Nucleus accumbens (tissue), 56 donors: ENCODE results near the gene XYLT1.

ENCODE experiments used
- DNase-seq, 56 donors: peaks; one replicate each; lab custom pipeline; 2025; lab: John Stamatoyannopoulos, UW

The XYLT1 gene

DNA sequence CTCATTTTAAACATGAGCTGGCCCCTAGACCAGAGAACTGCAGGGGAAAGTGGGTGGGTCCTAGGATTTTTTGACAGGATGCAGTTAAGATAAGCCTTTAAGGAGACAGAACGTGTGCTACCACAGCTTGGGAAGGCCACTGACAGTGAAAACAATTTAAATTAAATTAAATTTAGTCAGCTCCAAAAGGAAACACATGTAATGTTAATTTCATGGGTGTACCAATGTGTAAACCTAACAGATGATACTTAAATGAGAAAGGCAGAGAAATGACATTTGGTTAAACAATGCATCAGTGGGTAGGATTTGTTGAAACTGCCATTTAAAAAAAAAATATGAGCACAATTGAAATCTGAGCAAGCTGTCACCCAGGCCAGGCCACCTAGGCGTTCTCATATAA is 250.8 kb downstream of the XYLT1 start:
- DNase-seq = no peak

DNA sequence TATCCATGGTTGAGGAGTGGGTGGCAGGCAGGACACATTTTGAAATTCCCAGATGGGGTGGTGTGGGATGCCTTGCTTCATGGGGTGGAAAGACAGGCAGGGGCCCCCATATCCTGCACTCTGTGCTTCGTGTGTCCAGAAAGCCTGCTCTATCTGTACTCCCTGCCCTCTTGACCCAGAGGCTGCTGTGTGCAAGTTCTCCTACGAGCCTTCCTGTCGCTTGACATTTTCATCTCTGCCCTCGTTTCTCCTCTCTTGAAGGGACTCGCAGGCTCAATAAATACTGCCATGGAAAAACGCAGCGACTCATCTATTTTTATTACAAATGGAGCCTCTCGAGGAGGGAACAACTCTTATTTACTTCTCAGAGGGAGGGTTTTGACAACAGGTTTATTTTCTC is 254.8 kb downstream of the XYLT1 start:
- no peak for DNase-seq

DNA sequence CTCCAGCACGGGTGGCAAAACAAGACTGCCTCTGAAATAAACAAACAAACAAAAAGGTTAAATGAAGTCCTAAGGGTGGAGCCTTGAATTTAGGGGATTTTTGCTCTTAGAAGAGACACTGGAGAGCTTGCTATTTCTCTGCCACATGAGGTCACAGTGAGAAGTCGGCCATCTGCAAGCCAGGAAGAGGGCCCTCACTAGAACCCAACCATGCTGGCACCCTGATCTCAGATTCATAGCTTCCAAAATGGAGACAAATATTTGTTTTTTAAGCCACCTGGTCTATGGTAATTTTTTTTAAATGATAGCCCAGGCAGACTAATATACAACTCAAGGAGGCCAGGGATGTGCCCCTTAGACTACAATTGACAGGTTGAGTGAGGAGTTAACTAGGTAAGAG is 255.5 kb downstream of the XYLT1 start:
- DNase-seq = no peak

DNA sequence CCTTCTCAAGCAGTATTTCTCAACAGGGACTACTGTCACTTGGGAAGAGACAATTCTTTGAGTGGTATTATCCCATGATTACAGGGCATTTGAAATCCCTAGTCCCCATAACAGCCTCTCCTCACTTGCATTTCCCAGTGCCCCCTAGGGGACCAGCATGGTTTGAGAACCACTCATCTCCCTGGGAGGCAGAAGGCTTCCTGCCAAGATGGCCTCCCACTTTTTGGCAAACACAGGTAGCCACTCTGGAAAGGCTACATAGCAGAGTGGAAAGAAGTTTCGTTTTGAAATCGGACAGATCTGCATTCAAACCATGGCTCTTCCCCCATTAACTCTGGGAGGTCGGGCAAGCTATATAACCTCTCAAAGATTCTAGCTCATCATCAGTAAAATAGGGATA is 256.8 kb downstream of the XYLT1 start:
- no peak for DNase-seq

DNA sequence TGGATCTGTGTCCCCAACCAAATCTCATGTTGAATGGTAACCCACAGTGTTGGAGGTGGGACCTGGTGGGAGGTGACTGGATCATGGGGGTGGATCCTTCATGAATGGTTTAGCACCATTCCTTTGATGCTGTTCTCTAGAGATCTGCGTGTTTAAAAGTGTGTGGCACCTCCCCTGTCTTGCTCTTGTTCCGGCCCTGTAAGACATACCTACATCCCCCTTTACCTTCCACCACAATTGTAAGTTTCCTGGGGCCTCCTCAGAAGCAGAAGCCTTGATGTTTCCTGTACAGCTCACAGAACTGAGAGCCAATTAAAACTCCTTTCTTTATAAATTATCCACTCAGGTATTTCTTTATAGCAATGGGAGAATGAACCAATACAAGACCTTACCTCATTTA is 257.7 kb downstream of the XYLT1 start:
- no peak for DNase-seq

- no peak for DNase-seq
These were observed 258.2 kb downstream of the XYLT1 start for GRCh38 chr16:17212606-17213005.

- DNase-seq = no peak
These were observed 259.0 kb downstream of the XYLT1 start for GRCh38 chr16:17211797-17212196.

DNA sequence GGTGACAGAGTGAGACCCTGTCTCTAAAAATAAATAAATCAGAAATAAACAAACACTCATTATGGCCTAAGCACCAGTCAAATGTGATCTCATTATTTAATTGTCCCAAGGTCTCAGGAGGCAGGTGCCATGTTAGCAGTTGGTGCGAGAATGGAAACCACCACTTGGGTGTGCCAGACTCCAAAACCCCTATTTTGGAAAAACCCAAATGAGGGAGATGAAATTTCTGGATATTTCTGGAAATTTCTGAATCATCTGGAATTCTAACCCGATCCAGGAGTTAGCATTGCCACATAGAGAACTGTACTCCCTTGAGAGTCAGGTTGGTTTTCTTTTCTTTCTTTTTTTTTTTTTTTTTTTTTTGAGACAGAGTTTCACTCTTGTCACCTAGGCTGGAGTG is 264.0 kb downstream of the XYLT1 start:
- DNase-seq = no peak

DNA sequence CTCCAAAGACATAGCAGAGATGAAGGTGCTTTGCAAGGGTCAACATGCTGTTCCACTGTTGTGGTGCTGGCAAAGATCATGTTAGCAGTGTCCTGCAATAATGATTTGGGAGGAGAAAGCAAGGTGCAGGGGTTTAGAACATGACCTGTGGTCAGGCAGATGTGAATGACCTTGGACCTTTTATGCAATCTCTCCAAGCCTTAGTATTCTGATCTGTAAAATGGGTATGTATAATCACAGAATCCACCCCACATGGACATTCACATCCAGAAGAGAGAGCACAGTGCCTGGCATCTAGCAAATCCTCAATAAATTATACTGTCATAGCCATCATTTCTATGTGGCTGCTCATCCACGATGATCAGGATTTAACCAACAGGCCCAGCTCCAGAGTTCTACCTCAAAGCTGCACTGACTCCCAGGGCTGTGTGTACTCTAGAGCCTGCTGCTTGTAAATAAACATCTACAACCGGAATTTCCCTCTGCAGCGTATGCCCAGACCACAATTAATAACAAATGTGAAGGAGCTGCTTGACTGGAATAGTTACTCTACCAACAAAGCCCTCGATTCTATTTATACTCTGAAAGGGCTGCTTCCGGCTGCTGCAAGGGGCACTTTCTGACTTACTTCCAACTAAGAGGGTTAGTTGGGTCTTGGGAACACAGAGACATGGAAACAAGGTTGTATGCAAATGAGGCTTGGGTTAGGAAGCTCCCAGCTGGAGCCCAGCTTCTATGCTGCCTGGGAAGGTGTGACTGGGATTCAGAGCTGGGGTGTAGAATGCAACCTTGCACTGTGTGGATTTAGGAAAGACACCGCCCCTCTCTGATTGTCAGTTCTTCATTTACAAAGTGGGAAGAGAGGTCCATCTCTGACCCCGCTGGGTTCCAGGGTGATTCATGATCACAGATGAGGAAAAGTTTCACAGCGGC is 265.2 kb downstream of the XYLT1 start:
- DNase-seq = peak in 5 of 56 donors; percentile 1 to 34 (median 14)

DNA sequence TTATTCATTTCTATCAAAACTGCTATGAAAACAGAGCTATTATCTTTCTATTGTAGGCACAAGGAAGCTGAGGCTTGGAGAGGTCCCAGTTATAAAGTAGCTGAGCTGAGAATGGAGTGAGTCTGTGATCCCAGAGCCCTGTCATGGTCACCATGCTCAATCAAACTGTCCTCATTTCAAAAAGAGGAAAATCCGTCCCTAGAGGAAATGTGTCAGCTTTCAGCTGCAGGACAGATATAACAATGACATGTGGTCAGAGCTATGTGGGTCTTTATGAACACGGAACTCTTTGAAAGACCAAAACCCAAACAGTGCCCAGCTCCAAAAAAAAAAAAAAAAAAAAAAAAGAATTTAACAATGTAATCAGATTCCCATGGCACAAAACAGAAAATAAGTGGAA is 266.1 kb downstream of the XYLT1 start:
- DNase-seq = no peak

DNA sequence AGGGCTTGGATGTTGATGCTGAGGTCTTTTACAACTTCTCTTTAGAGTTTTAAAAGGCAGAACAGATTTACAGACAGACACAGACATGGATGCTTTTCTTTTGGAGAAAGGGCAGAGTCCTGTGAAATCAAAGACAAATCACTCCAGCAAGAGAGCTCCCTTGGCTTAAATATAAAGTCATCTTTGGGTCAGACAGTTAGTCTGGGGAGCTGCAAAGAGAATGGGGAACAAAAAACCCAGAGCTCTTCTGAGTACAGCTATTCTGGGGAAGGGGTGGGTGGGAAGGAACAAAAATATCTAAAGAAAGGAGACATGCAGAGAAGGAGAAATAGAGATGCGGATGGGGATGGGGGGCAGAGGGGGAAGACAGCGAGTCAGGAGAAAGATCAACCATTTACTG is 266.6 kb downstream of the XYLT1 start:
- DNase-seq = no peak

DNA sequence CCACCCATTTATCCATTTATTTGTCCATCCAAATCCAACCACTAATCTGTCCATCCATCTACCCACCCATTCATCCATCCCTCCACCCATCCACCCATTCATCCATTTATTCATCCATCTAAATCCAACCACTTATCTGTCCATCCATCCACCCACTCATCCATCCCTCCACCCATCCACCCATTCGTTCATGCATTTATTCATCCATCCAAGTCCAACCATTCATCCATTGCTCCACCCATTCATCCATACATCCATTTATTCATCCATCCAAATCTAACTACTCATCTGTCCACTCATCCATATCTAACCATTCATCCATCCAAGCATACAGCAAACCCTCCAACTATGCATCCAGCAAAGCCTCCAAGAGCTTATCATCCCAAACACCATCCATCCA is 267.3 kb downstream of the XYLT1 start:
- no peak for DNase-seq

DNA sequence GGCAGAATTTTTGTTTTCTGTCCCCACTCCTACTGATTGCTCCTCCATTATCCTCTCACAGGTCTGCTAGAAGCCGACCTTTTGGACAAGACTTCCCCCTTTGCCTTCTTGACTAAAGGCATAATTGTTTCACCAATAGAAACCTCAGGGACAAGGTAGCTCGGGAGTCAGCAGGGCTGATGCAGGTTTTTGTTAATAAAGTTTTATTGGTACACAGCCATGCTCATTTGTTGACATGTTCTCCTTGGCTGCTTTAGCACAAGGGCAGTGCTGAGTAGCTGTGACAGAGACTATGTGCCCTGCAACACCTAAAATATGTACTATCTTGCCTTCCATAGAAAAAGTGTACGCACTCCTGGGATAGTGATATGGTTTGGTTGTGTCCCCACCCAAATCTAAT is 271.6 kb downstream of the XYLT1 start:
- DNase-seq = no peak

DNA sequence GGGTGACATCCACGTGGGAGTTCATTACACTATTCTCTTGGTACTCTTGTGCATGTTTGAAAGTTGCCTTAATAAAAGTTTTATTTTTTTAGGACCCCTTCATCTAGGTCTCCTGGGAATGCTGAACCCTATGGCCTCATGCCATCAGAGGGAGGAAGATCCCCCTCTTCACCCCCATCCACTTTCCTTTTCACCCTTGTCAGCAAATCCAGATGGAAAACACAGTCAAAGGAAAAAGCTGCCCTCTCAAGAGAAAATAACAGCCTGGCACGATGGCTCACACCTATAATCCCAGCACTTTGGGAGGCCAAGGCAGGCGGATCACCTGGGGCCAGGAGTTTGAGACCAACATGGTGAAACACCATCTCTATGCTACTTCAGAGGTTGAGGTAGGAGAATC is 274.2 kb downstream of the XYLT1 start:
- DNase-seq = no peak

DNA sequence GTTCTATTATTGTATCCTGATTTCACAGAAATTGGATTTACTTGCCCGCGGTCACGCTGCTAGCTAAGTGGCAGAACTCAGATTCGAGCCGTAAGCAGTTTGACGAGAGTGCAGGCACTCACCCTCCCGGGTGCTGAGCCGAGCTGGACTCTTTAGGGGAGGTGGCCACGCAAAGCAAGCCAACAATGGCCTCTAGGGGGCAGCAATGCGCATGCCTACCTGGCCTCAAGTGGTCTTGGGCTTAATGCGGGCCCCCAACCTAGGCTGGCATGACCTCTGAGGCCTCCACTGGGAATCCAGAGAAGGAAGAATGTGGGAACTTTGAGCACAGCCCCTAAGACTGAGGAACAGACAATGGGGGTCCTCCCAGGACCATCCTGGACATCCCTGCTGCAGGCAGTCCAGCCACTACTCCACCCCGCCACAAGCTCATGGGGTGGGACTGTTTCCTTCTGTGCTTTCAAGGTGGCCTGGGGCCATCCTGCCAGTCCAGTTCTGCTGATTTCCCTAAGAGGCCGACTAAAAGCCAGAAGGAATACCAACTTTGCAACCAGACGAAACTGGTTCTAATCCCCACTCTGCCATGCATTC is 276.5 kb downstream of the XYLT1 start:
- peak in 26 of 56 donors; percentile 1 to 71 (median 16) for DNase-seq

- DNase-seq = no peak
These were observed 277.1 kb downstream of the XYLT1 start for GRCh38 chr16:17193566-17194100.

DNA sequence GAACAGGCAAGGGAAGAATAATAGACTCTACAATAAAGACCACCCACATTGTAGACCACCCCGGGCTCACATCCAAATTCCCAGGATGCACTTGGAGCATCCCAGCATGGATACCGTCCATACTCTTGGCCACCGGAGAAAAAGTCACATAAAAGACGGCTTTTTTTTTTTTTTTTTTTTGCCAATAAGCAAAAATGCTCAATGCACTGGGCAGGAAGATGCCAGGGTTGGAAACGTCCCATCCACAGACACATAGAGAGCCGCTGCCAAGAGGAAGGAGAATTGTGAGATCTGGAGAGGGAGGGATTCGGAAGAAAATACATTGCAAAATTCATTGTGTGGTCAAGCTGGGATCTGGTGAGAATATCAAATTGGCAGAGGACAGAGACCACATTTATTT is 286.7 kb downstream of the XYLT1 start:
- peak in 1 of 56 donors; percentile 8 for DNase-seq

DNA sequence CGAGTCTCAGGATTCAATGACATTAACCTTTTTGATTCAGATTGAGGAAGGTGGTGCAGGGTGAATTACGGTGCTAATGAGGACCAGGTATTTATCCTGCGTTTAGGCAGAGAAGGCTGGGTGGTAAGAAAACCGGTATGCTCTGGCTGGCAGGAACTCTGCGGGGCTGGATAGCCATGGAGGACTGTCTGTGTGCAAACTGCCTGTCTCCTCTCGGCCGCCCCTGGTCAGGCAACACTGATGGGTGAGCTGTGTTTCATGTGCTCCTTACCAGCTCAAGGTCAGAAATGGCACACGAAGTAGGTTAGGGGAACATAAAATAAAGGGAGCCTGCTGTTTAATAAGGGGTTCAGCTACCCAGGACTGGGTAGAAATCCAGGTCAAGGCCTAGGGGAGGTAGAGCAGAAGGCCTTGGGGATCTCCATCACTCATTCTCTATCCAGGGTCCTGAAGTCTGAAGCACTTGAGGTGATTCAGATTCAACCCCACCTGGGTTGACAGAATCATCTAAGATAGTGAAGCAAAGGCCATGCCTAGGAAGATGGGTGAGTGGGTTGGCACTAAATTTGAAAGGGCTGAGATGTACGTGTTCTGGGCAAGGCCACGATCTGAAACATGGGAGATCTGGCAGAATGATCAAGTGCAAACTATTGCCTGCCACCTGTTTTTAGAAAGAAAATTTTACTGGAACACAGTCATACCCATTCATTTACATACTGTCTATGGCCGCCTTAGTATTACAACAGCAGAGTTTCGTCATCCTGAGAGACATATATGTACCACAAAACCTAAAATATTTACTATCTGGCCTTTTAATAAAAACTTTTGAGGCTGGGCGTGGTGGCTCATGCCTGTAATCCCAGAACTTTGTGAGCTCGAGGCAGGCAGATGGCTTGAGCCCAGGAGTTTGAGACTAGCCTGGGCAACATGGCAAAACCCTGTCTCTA is 292.5 kb downstream of the XYLT1 start:
- DNase-seq = no peak

GRCh38 chr16:17177242-17177958 is 293.4 kb downstream of the XYLT1 start:
- DNase-seq = no peak

DNA sequence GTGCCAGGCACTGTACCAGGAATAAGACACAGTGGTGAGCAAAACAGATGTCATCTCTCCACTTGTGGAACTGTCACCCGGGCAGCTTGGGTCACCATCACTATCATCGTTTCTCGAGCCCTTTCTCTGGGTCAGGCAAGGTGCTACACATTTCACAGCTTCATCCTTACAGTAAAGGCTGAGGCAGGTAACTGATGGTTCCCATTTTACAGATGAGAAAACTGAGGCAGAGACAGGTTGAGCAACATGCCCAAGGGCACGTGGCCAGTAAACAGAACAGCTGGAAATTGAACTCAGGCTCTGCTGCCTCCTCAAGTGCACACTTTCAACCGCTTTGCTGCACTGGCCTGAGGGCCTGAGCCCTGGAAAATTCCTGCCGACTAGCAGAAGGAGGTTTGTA is 294.6 kb downstream of the XYLT1 start:
- no peak for DNase-seq
